ENCODE results near the gene CDH13. TPM values are rescaled to one million over a fixed set of nuclear protein-coding genes. Genes with fewer than 3 reads are reported as not detected.

The CDH13 gene
- total RNA-seq, 1 donor, result 102 TPM

GRCh38 chr16:82754716-82755513, 128.1 kb downstream of the CDH13 start:
- Histone ChIP-seq H3K27ac (ENCODE audit: low read depth, low read length) (no peak overlapping the region), H3K36me3 (ENCODE audit: insufficient read depth, low read length) (no peaks in the 10 kb centered on the region), H3K4me2 (ENCODE audit: insufficient read depth, low read length) (no peak overlapping the region), H4K20me1 (ENCODE audit: insufficient read depth, low read length) (no peaks in the 10 kb centered on the region), H3K4me3 (ENCODE audit: insufficient read depth, low read length) (no peak overlapping the region), H3K79me2 (ENCODE audit: insufficient read depth, low read length) (peaks cover 10% of the 10 kb centered on the region), H2AFZ (ENCODE audit: low read length) (no peak overlapping the region), H3K9me3 (ENCODE audit: low read depth, low read length) (no peaks in the 10 kb centered on the region), H3K27me3 (ENCODE audit: insufficient read depth, low read length) (no peaks in the 10 kb centered on the region), H3K4me1 (ENCODE audit: insufficient read depth, low read length) (peaks cover 21% of the 10 kb centered on the region)
- no peak for DNase-seq (ENCODE audit: insufficient read length, low spot score, missing footprints)
- no peak for TF ChIP-seq CTCF (IDR thresholded peaks at IDR 0.05; ENCODE audit: extremely low read depth, low read depth, low read length)

GRCh38 chr16:82755570-82756282, 129.0 kb downstream of the CDH13 start:
- DNase-seq (ENCODE audit: insufficient read length, low spot score, missing footprints), result no peak
- Histone ChIP-seq H3K27me3 (ENCODE audit: insufficient read depth, low read length) (no peaks in the 10 kb centered on the region), H3K4me1 (ENCODE audit: insufficient read depth, low read length) (peaks cover 22% of the 10 kb centered on the region), H4K20me1 (ENCODE audit: insufficient read depth, low read length) (no peaks in the 10 kb centered on the region), H3K36me3 (ENCODE audit: insufficient read depth, low read length) (no peaks in the 10 kb centered on the region), H3K4me3 (ENCODE audit: insufficient read depth, low read length) (no peak overlapping the region), H3K9me3 (ENCODE audit: low read depth, low read length) (no peaks in the 10 kb centered on the region), H3K79me2 (ENCODE audit: insufficient read depth, low read length) (peaks cover 10% of the 10 kb centered on the region), H3K27ac (ENCODE audit: low read depth, low read length) (peak overlapping the region; percentile 31), H2AFZ (ENCODE audit: low read length) (no peak overlapping the region), H3K4me2 (ENCODE audit: insufficient read depth, low read length) (no peak overlapping the region)
- peak; percentile 34 for TF ChIP-seq CTCF (IDR thresholded peaks at IDR 0.05; ENCODE audit: extremely low read depth, low read depth, low read length)

- no peaks in the 10 kb centered on the region for H4K20me1 ChIP-seq (ENCODE audit: insufficient read depth, low read length)
- no peak overlapping the region for H3K4me3 ChIP-seq (ENCODE audit: insufficient read depth, low read length)
- no peak for TF ChIP-seq CTCF (IDR thresholded peaks at IDR 0.05; ENCODE audit: extremely low read depth, low read depth, low read length)
- no peak overlapping the region for H2AFZ ChIP-seq (ENCODE audit: low read length)
- H3K4me2 ChIP-seq (ENCODE audit: insufficient read depth, low read length), result peak overlapping the region; percentile 32
- no peaks in the 10 kb centered on the region for H3K36me3 ChIP-seq (ENCODE audit: insufficient read depth, low read length)
- H3K27me3 ChIP-seq (ENCODE audit: insufficient read depth, low read length), result no peaks in the 10 kb centered on the region
- peak; percentile 62 for DNase-seq (ENCODE audit: insufficient read length, low spot score, missing footprints)
- peaks cover 26% of the 10 kb centered on the region for H3K4me1 ChIP-seq (ENCODE audit: insufficient read depth, low read length)
- no peaks in the 10 kb centered on the region for H3K9me3 ChIP-seq (ENCODE audit: low read depth, low read length)
- peaks cover 10% of the 10 kb centered on the region for H3K79me2 ChIP-seq (ENCODE audit: insufficient read depth, low read length)
- peak overlapping the region; percentile 52 for H3K27ac ChIP-seq (ENCODE audit: low read depth, low read length)
Observed at GRCh38 chr16:82756283-82756599, 129.5 kb downstream of the CDH13 start.

- Histone ChIP-seq H3K36me3 (ENCODE audit: insufficient read depth, low read length) (no peaks in the 10 kb centered on the region), H2AFZ (ENCODE audit: low read length) (no peak overlapping the region)
- no peak for TF ChIP-seq CTCF (IDR thresholded peaks at IDR 0.05; ENCODE audit: extremely low read depth, low read depth, low read length)
Observed at GRCh38 chr16:82758406-82758805, 131.6 kb downstream of the CDH13 start.

More at GRCh38 chr16:82758406-82758805, 131.6 kb downstream of the CDH13 start:
- no peak for DNase-seq (ENCODE audit: insufficient read length, low spot score, missing footprints)
- H3K27ac ChIP-seq (ENCODE audit: low read depth, low read length), result no peak overlapping the region
- no peak overlapping the region for H3K4me2 ChIP-seq (ENCODE audit: insufficient read depth, low read length)
- H3K9me3 ChIP-seq (ENCODE audit: low read depth, low read length), result no peaks in the 10 kb centered on the region
- H3K27me3 ChIP-seq (ENCODE audit: insufficient read depth, low read length), result no peaks in the 10 kb centered on the region
- peaks cover 10% of the 10 kb centered on the region for H3K79me2 ChIP-seq (ENCODE audit: insufficient read depth, low read length)
- H3K4me3 ChIP-seq (ENCODE audit: insufficient read depth, low read length), result no peak overlapping the region
- no peaks in the 10 kb centered on the region for H4K20me1 ChIP-seq (ENCODE audit: insufficient read depth, low read length)
- H3K4me1 ChIP-seq (ENCODE audit: insufficient read depth, low read length), result peaks cover 31% of the 10 kb centered on the region
